ENCODE data around the gene OR4E2. TPM values are rescaled to one million over a fixed set of nuclear protein-coding genes. Genes with fewer than 3 reads are reported as not detected.
A peak's percentile ranks its signal among the peaks of the same experiment; 100 is the strongest.
"Not testable (repeated sequence)": the region's sequence is repeated elsewhere in the genome, so short reads cannot be mapped to it uniquely, and the experiment has no call there.

Gene OR4E2
- total RNA-seq, 2 donors from 2014 or later: not detected

DNA sequence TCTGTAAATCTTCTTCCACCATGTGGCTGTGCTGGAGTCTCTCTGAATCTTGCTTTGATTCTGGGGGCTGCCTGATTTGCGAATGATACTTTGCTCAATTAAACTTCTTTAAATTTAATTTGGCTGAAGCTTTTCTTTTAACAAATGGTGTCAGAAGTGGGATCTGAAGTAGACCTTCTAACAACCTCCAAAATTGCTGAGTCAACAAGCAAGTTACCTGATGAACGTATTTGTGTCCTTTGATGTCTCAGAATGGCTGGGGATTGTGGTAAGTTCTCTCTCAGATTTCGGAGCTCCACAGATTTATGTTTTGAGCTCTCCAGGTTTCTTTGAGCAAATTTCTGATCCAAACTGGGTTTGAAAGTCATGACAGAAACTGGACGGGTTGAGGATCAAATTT, 21.9 kb downstream of the OR4E2 start:
- ATAC-seq (no peak), DNase-seq (no peak)
- intact Hi-C loops (cut with DNase I, micrococcal nuclease): no loop called here

DNA sequence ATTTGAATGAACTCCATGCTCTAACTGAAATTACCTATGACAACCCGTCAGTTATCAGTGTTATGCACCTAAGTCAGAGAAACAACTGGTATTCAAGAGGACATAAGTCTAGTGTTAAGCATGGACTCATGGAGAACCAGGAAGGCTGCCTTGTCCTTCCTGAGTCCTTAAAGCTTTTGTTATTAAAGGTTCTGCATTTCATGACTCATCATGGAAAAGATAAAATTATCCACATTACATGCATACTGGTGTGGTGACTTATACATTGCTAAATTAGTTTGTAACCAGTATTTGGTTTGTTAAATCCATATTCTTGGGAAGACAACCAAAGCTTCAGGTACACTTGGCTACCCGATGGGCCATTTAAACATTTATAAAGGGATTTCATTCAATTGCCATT, 26.4 kb downstream of the OR4E2 start:
- ATAC-seq (no peak), DNase-seq (no peak)
- intact Hi-C loops (cut with DNase I, micrococcal nuclease): no loop called here

DNA sequence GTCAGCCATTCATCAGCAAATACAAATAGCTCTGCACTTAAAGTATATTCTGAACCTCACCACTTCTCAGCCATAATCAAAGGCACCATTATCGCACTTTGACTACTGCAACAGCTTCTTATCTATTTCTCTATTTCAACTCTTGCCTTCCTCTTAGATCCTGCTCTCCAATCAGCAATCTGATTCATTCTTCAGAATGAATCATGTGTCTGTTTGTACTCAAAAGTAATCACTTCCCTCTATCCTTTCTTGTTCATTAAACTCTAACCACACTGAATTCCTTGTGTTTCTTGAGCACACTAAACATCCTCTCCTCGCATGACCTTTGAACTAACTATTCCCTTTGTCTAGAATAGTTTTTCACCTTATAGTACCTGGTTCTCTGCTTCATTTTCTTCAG, 32.8 kb downstream of the OR4E2 start:
- peak; percentile 80 for ATAC-seq
- DNase-seq: no peak
- intact Hi-C loops (cut with DNase I, micrococcal nuclease): no loop called here

DNA sequence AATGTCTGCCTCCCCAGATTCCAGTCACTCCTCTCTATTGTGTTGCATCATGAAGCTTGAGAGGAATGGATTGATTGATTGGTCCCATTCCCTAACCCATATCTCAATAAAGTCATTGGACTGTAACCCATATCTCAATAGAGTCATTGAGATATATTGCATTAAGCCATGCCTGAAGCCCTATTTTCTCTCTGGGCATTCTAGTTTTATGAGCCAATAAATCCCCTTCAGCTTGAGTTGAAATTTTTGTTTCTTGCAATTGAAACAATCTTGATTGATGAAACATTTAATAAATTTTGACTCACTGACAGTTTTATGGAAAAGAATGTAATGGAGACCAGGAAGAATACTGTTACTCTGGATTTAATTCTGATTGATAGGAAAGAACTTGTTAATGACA, 40.8 kb downstream of the OR4E2 start:
- no peak for ATAC-seq
- DNase-seq: no peak
- intact Hi-C loops (cut with DNase I, micrococcal nuclease): no loop called here

DNA sequence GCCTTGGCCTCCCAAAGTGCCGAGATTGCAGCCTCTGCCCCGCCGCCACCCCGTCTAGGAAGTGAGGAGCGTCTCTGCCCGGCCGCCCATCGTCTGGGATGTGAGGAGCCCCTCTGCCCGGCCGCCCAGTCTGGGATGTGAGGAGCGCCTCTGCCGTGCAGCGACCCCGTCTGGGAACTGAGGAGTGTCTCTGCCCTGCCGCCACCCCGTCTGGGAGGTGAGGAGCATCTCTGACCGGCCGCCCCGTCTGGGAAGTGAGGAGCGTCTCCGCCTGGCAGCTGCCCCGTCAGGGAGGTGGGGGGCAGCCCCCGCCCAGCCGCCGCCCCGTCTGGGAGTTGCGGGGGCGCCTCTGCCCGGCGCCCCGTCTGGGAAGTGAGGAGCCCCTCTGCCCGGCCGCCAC, 44.0 kb downstream of the OR4E2 start:
- ATAC-seq; DNase-seq; intact Hi-C loops (cut with DNase I, micrococcal nuclease): not testable (repeated sequence)

DNA sequence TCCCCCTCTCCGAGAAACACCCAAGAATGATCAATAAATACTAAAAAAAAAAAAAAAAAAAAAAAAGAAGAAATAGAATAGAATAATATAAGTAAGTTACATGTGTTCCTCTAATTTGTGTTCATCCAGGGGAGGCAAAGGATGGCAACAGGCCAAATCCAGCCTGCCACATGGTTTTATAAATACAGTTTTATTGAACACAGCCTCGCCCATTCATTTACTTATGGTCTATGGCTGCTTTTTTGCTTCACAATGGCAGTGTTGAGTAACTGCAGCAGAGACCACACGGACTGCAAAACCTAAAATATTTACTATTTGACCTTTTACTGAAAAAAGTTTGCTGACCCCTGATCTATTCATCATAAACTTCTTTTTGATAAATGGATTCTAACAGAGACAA, 44.9 kb downstream of the OR4E2 start:
- DNase-seq; intact Hi-C loops (cut with DNase I, micrococcal nuclease): not testable (repeated sequence)
- ATAC-seq: peak; percentile 88

DNA sequence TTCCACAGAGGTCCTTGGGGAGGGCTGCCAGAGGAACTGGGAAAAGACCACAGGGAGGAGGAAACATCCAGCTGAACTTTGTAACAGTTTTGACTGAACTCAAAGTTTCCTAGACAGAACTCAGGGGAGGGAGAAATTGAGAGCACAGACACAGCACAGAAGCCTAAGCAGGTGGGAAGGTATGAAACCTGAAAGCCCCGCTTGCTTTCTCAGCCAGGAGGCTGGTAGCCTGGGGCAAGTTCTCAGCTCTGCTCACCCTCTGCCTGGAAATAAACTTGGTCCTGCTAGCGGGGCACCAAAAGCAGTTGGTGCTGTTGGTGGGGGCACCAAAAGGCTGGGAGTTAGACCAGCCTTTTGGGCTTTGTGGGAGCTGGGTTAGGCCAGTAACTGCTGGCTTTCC, 45.9 kb downstream of the OR4E2 start:
- DNase-seq (no peak), ATAC-seq (peak; percentile 36)
- intact Hi-C loops (cut with DNase I, micrococcal nuclease): no loop called here

DNA sequence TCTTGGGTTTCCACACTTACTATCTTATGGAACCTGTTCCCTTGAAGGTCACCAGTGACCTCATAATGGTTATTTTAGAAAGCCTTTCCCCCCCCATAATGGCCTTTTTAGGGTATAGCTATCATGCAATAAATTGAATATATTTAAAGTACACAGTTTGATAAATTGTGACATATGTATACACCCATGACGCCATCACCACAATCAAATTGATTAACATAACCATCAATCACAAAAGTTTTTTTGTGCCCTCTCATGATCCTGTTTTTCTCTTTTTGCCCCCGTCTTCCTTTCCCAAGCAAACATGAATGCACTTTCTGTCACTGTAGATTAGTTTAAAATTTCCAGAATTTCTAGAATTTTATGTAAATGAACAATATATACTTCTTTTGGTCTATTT, 48.7 kb downstream of the OR4E2 start:
- DNase-seq: no peak
- no peak for ATAC-seq
- intact Hi-C loops (cut with DNase I, micrococcal nuclease): no loop called here

DNA sequence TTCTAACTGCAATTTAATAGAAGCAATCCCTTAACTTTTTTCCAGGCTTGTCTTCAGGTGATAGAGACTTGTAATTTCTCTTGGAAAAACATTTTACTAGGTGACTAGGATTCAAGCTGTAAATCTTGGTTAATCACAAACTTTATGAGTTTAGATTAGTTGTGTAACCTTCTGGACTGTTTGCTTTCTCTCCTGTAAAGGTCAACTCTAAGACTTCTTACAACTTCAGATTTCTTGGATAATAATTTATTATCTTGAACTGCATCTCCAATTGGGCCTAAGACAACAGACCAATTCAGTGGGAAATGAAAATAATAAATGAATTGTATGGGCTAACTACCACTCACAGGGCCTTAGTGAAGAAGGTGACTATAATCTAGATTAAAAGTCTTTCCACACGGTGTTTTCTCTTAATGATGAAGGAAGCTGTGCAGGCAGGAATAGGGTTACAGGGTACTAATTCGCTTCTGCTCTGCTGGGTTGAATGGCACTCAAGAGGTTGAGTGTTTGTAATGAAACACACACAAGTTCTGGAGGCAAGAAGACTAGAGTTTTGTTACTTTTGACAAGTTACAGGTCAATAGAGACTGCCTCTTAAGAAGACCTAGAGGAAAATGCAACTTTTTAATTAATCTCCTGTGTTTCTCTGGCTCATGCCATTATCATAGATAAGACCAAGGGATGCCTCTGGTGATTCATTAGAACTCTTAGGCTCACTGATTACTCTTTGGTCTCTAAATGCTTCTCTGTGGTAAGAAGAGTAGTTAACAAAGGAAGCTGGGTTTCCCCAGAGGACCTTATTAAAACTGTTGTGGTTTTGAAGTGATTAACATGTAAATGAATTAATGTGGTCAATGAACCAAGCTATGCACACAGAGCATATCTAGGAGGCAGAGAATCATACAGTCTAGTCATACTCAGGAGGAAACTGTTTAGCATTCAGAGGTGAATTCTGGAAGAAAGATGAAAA, 50.0 kb downstream of the OR4E2 start:
- DNase-seq (no peak), ATAC-seq (peak; percentile 80)
- intact Hi-C loops (cut with DNase I, micrococcal nuclease): no loop called here

DNA sequence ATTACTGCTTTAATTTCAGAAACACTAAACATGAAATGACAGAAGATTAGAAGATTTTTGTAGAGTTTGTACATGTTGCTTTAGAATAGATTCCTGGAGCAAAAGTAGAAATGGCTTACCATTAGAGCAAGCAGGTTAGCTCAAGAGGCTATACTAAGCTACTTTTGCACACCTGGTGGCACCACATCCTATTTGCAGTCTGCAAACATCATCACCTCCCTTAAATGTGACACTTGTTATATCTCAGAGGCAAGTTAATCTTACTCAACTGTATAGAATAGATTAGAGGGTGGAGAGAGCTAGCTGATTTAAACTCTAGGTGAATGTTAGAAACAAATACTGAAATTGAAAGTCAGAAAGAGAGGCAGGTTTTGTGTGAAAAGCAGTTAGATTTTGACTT, 50.7 kb downstream of the OR4E2 start:
- intact Hi-C loops (cut with DNase I, micrococcal nuclease): no loop called here
- ATAC-seq (peak; percentile 75), DNase-seq (no peak)

DNA sequence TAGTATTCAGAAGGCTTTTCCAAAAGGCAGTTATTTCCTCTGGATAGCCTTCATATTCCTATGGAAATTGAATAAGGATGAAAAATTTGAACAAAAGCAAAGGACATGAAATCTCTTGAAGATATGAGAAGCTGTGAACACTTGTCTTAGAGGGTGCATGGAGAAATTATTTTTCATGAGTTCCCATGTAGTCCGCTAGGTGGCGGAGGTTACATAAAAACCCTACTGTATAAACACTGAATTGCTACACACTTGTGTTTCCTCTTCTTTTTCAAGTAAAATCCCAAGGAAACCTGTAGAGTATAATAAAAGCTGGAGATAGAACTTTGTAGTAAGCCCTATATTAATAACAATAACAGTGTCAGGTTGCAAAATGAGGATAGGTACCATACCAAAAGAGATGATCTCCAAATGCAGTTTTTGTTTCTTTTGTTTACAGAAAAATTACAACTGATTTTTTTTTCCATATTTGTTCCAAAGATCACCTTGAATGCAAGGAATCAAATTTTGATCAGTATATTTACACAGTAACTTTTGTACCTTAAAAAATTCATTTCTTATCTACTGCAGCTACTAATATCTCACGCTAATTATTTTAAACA, 57.8 kb downstream of the OR4E2 start:
- ATAC-seq: peak; percentile 70
- DNase-seq: no peak
- intact Hi-C loops (cut with DNase I, micrococcal nuclease): no loop called here

DNA sequence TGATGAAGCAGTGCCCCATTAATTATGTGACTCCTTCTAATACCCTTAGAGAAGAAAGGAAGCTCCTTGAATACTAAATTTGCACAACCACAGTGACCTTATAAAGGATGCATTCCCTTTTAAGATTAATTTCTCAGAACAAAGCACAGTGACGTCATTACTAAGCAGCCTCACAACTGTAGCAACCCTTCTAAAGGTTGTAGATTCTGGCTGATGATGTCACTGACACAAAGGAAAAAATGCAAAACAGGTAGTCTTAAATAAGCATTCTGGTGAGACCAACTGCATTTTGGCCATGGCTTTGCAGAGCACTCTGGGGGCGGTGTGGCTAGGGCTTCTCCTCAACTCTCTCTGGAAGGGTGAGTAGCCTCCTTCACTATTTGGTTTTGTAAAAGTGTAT, 58.4 kb downstream of the OR4E2 start:
- no peak for DNase-seq
- no peak for ATAC-seq
- intact Hi-C loops (cut with DNase I, micrococcal nuclease): no loop called here

DNA sequence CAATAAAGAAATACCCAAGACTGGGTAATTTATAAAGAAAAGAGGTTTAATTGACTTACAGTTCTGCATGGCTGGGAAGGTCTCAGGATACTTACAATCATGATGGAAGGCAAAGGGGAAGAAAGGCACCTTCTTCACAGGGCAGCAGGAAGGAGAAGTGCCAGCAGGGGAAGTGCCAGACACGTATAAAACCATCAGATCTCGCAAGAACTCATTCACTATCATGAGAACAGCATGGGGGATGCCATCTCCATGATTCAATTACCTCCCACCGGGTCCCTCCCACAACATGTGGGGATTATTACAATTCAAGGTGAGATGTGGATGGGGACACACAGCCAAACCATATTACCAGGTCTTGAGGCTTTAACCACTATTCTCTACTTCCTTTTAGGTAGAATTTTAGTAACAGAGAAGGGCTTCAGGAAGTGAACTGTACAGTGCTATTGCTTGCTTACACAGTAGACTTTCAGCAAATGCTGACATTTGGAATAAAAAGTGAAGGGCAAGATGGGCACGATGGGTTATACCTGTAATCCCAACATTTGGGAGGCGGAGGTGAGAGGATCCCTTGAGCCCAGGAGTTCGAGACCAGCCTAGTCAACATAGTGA, 60.8 kb downstream of the OR4E2 start:
- ATAC-seq: no peak
- intact Hi-C loops (cut with DNase I, micrococcal nuclease): no loop called here
- DNase-seq: no peak

Other genes with a start within 250 kb of the OR4E2 start
- gene CHD8, start 197.7 kb upstream of the OR4E2 start, total RNA-seq: 10 to 100 TPM; 58.5 to 59.0 TPM
- gene RAB2B, start 176.9 kb upstream of the OR4E2 start, total RNA-seq: 10 to 100 TPM; 13.3 to 16.0 TPM
- 10 to 100 TPM; 80.2 to 85.2 TPM for gene TOX4, start 176.6 kb upstream of the OR4E2 start, total RNA-seq
- 10 to 100 TPM; 24.2 to 28.9 TPM for gene METTL3, start 142.5 kb upstream of the OR4E2 start, total RNA-seq
- 1 to 10 TPM; 1.1 to 3.8 TPM for gene SALL2, start 127.5 kb upstream of the OR4E2 start, total RNA-seq
- not detected for gene OR10G3, start 73.8 kb upstream of the OR4E2 start, total RNA-seq
- not detected for gene OR10G2, start 18.9 kb upstream of the OR4E2 start, total RNA-seq
- gene OR4E1, start 20.0 kb downstream of the OR4E2 start, total RNA-seq: not detected

Data from left colon (tissue), 2 donors.